SHP77 treated with DMSO at 0.1 percent for 48 hours (cell line): Measurements from ENCODE around the gene ZNF654.
"Not testable (repeated sequence)": the region's sequence is repeated elsewhere in the genome, so short reads cannot be mapped to it uniquely, and the experiment has no call there.

Source experiments
- DNase-seq: peaks from one replicate; lab custom pipeline; 2025; lab: John Stamatoyannopoulos, UW

ZNF654 gene

GRCh38 chr3:88058581-88059379 is at the start of gene ZNF654, which contains the start of gene CGGBP1:
Gene ZNF654 (plus strand): TSS chr3:88059255. CDS start chr3:88059320, 65 bp downstream.
Gene CGGBP1 (minus strand): TSS chr3:88059005. CDS start chr3:88055976, 3,029 bp downstream.
- DNase-seq, result peak; percentile 95

- DNase-seq, result no peak
Measured at GRCh38 chr3:88010810-88011209, 48.2 kb upstream of the ZNF654 start.

- no peak for DNase-seq
Measured at GRCh38 chr3:88013592-88013991, 45.5 kb upstream of the ZNF654 start.

GRCh38 chr3:88015656-88016055 is 43.4 kb upstream of the ZNF654 start:
- not testable (repeated sequence) for DNase-seq

- no peak for DNase-seq
Measured at GRCh38 chr3:88019024-88019423, 40.0 kb upstream of the ZNF654 start.

- no peak for DNase-seq
Measured at GRCh38 chr3:88025001-88025552, 34.0 kb upstream of the ZNF654 start.

- DNase-seq, result no peak
Measured at GRCh38 chr3:88028876-88029275, 30.2 kb upstream of the ZNF654 start.

GRCh38 chr3:88030210-88030609 is 28.8 kb upstream of the ZNF654 start:
- DNase-seq, result no peak

GRCh38 chr3:88031642-88032077 is 27.4 kb upstream of the ZNF654 start:
- DNase-seq, result no peak

- no peak for DNase-seq
Measured at GRCh38 chr3:88032245-88032644, 26.8 kb upstream of the ZNF654 start.

- no peak for DNase-seq
Measured at GRCh38 chr3:88033079-88033478, 26.0 kb upstream of the ZNF654 start.

GRCh38 chr3:88033808-88034207 is 25.2 kb upstream of the ZNF654 start:
- no peak for DNase-seq

GRCh38 chr3:88034491-88035275 is 24.4 kb upstream of the ZNF654 start:
- no peak for DNase-seq

GRCh38 chr3:88036221-88036620 is 22.8 kb upstream of the ZNF654 start:
- no peak for DNase-seq

- no peak for DNase-seq
Measured at GRCh38 chr3:88038566-88038965, 20.5 kb upstream of the ZNF654 start.

GRCh38 chr3:88040529-88040928 is 18.5 kb upstream of the ZNF654 start:
- no peak for DNase-seq

GRCh38 chr3:88041005-88041404 is 18.1 kb upstream of the ZNF654 start:
- DNase-seq, result no peak

- no peak for DNase-seq
Measured at GRCh38 chr3:88044411-88044810, 14.6 kb upstream of the ZNF654 start.

GRCh38 chr3:88046766-88047165 is 12.3 kb upstream of the ZNF654 start:
- no peak for DNase-seq

- DNase-seq, result no peak
Measured at GRCh38 chr3:88057630-88058305, 1.3 kb upstream of the ZNF654 start.

- DNase-seq, result no peak
Measured at GRCh38 chr3:88058306-88058580, 812 bp upstream of the ZNF654 start.

GRCh38 chr3:88059380-88060170 is 520 bp downstream of the ZNF654 start:
- DNase-seq, result no peak
